Endothelial cell (in vitro differentiated cells): ENCODE results near the gene GFOD1. TPM values are rescaled to one million over a fixed set of nuclear protein-coding genes. Genes with fewer than 3 reads are reported as not detected.

ENCODE experiments used
- DNase-seq: peaks from one replicate; pipeline ENCODE4 v3.0.0; 2021; ENCODE audit warnings: low spot score
- H3K27ac Mint-ChIP-seq: one replicate; pipeline ENCODE4 v1.8.0; 2021; ENCODE audit warnings: mixed read lengths, inconsistent platforms; ENCODE audit not compliant: unreplicated experiment
- H3K27me3 Mint-ChIP-seq: one replicate; pipeline ENCODE4 v1.8.0; 2021; ENCODE audit warnings: mild to moderate bottlenecking, moderate library complexity, mixed read lengths, inconsistent platforms; ENCODE audit not compliant: unreplicated experiment
- H3K36me3 Mint-ChIP-seq: one replicate; pipeline ENCODE4 v1.8.0; 2021; ENCODE audit warnings: mild to moderate bottlenecking, low read depth, mixed read lengths, inconsistent platforms; ENCODE audit not compliant: unreplicated experiment
- H3K4me1 Mint-ChIP-seq: one replicate; pipeline ENCODE4 v1.8.0; 2021; ENCODE audit warnings: mild to moderate bottlenecking, mixed read lengths, inconsistent platforms; ENCODE audit not compliant: unreplicated experiment
- H3K4me3 Mint-ChIP-seq: one replicate; pipeline ENCODE4 v1.8.0; 2021; ENCODE audit warnings: mild to moderate bottlenecking, mixed read lengths, inconsistent platforms; ENCODE audit not compliant: unreplicated experiment
- H3K9me3 Mint-ChIP-seq: one replicate; pipeline ENCODE4 v1.8.0; 2021; ENCODE audit warnings: mixed read lengths, inconsistent platforms; ENCODE audit not compliant: unreplicated experiment
- total RNA-seq: library from RNA; stranded (reverse); fragmentation: NEBNext Ultra II Directional; extraction: Animal tissue kit (Norgen Biotek cat#: 25700); gene quantifications from one replicate; pipeline ENCODE4 v1.2.1, GENCODE V29; 2021; ENCODE audit not compliant: unreplicated experiment
- TF ChIP-seq, protein P1 (sequence below): fragments of 200-600 bp; sonication (generic); IDR thresholded peaks from one replicate; pipeline ENCODE4 v1.5.0; 2021; ENCODE audit warnings: antibody characterized with exemption; ENCODE audit not compliant: unreplicated experiment

Gene GFOD1
- total RNA-seq, 1 donor from 2014 or later: 47.6 TPM

DNA sequence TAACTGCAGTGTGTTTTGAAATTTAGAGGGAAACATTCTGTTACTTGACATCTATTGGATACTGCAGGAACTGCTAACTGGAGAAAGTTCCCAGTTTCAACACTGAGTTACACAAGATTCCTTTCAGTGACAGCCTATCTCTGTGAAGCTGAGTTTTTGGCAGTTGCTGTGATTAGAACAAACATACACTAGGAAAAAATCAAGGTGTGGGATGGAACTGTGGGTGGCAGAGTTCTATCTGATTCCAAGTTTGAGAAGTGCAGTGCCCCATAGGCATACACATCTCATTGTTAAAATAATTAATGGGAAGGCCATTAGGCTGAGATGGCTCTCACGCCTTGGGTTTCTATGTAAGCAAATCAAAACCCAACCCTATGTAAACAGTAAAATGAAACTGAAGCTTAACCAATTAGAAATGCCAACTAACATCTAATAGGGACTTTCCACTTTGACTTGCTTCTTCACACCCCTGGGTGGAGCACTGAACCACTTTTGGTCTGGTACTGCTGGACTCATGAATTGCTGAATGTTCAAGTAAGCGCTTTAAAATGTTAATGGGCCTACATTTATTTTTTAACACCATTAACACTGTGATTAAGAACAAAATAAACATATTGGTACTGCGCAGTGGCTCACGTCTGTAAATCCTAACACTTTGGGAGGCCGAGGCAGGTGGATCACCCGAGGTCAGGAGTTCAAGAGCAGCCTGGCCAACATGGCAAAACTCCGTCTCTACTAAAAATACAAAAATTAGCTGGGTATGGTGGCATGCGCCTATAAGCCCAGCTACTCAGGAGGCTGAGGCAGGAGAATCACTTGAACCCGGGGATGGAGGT, 103.9 kb downstream of the GFOD1 start:
- H3K27ac Mint-ChIP-seq: peak overlapping the region; percentile 78
- peaks cover 12% of the 10 kb centered on the region for H3K27me3 Mint-ChIP-seq
- no peak for DNase-seq
- no peak overlapping the region for H3K4me3 Mint-ChIP-seq
- H3K36me3 Mint-ChIP-seq: peaks cover 24% of the 10 kb centered on the region
- peaks cover 40% of the 10 kb centered on the region for H3K4me1 Mint-ChIP-seq
- H3K9me3 Mint-ChIP-seq: no peaks in the 10 kb centered on the region
- TF ChIP-seq, protein P1, sequence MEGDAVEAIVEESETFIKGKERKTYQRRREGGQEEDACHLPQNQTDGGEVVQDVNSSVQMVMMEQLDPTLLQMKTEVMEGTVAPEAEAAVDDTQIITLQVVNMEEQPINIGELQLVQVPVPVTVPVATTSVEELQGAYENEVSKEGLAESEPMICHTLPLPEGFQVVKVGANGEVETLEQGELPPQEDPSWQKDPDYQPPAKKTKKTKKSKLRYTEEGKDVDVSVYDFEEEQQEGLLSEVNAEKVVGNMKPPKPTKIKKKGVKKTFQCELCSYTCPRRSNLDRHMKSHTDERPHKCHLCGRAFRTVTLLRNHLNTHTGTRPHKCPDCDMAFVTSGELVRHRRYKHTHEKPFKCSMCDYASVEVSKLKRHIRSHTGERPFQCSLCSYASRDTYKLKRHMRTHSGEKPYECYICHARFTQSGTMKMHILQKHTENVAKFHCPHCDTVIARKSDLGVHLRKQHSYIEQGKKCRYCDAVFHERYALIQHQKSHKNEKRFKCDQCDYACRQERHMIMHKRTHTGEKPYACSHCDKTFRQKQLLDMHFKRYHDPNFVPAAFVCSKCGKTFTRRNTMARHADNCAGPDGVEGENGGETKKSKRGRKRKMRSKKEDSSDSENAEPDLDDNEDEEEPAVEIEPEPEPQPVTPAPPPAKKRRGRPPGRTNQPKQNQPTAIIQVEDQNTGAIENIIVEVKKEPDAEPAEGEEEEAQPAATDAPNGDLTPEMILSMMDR: no peak

DNA sequence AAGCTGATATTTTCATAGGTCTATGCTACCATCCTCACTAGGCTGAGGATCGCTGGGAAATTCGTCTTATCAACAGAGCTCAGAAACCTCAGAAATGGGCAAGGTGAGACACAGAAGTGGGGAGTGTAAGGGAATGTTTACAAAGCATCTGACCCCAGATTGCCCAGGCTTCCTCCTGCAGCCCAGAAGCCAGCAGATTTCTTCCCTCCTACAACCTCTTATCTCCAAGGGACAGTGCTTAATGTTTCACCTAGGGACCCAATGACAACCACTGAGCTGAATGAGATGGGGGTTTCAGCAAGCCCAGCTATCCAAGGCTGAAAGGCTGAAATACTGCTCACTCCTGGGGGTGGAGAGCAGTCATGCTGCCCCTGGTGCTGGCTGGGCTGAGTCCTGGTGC, 106.6 kb downstream of the GFOD1 start:
- Mint-ChIP-seq H3K4me1 (peaks cover 47% of the 10 kb centered on the region), H3K36me3 (peaks cover 43% of the 10 kb centered on the region), H3K27ac (no peak overlapping the region), H3K9me3 (no peaks in the 10 kb centered on the region), H3K4me3 (no peak overlapping the region), H3K27me3 (peaks cover 16% of the 10 kb centered on the region)
- TF ChIP-seq, protein P1: no peak
- DNase-seq: no peak

DNA sequence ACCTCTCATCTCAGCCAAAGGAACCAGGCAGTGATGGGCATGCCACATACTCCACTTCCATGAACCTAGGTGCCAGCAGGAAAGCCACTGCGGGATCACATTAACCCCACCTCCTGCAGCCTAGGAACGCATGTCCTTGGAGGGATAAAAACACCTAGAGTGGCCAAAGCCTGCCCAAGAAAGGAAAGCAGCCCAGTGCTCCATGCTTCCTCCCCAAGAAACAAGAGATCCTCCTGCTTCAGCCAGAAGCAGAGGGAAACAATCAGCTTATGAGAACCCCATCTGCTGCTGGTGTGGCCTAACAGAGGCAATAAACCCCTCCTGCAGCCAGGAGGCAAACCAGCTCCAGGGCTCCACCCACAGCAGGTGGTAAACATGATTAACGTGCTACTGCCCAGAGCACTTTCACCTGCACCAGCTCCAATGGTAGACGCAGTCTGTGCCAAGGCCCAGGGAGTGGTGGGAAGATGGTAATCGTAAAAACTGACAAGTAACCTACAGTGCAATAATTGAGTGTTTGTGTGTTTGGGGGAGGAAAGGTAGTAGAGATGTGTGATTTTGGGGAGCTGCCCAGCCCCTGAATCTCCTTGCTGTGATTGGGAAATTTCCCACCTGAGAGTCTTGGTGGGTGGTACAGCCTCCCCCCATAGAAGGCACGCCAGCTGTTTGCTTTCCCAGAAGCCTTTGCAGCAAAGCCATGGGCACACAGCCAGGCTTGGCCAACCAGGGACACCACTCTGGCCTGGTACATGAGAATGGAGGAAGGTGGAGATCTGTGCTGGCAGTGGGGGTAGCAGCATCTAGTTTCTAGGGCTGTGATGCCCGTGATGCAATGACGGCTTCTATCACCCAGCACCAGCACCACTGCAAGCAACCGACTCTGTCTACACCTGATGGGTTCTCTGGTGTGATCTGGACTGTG, 108.5 kb downstream of the GFOD1 start:
- TF ChIP-seq, protein P1: no peak
- no peaks in the 10 kb centered on the region for H3K9me3 Mint-ChIP-seq
- H3K27ac Mint-ChIP-seq: no peak overlapping the region
- peaks cover 43% of the 10 kb centered on the region for H3K36me3 Mint-ChIP-seq
- no peak for DNase-seq
- peaks cover 49% of the 10 kb centered on the region for H3K4me1 Mint-ChIP-seq
- H3K27me3 Mint-ChIP-seq: peaks cover 16% of the 10 kb centered on the region
- H3K4me3 Mint-ChIP-seq: no peak overlapping the region

DNA sequence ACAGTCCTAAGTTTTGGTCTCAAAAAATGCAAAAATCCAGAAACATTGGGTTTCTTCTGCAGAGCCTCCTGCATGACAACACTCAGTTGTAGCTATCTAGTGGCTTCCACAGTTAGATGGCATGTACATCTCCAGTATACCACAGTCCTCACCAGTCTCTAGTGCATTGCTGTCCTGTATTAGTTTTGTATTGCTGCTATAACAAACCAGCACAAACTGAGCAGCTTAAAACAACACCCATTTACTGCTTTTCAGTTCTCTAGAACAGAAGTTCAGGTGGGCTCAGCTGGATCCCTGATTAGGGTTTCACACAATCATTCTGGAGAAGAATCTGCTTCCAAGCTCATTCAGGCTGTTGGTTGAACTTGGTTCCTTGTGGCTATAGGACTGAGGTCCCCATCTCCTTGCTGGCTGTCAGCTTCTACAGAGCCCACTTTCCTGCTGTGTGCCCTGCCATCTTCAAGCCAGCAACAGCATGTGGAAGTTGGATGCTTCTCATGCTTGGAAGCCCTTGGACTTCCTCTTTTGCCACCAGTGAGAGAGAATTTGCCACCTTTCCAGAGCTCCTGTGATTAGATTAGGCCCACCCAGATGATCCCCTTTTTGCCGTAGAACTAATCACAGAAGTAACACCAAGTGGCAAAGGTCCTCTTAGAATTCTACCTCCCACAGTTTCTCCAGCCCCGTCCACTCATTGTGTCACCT, 110.2 kb downstream of the GFOD1 start:
- no peak overlapping the region for H3K4me3 Mint-ChIP-seq
- DNase-seq: no peak
- TF ChIP-seq, protein P1: no peak
- H3K4me1 Mint-ChIP-seq: peaks cover 56% of the 10 kb centered on the region
- peaks cover 43% of the 10 kb centered on the region for H3K36me3 Mint-ChIP-seq
- no peaks in the 10 kb centered on the region for H3K9me3 Mint-ChIP-seq
- H3K27ac Mint-ChIP-seq: peak overlapping the region; percentile 9
- H3K27me3 Mint-ChIP-seq: peaks cover 16% of the 10 kb centered on the region
